H9 (cell line): Measurements from ENCODE around the gene PLXNA2. TPM values are rescaled to one million over a fixed set of nuclear protein-coding genes. Genes with fewer than 3 reads are reported as not detected.
A peak's percentile ranks its signal among the peaks of the same experiment; 100 is the strongest.

Experiments used
- DNase-seq: peaks from one replicate; pipeline ENCODE4 v3.0.0-alpha.2; 2017
- H2AFZ ChIP-seq: one replicate; pipeline ENCODE4 v1.6.1; 2013; ENCODE audit warnings: mild to moderate bottlenecking, low read length, control low read depth, moderate library complexity
- H2AK5ac ChIP-seq: 2 replicates; pipeline ENCODE4 v1.6.1; 2013; ENCODE audit warnings: low read length, control low read depth, mixed read lengths; ENCODE audit not compliant: insufficient read length
- H2BK120ac ChIP-seq: one replicate; pipeline ENCODE4 v1.6.1; 2013; ENCODE audit warnings: low read depth, mild to moderate bottlenecking, low read length, control low read depth, inconsistent platforms; ENCODE audit not compliant: poor library complexity, severe bottlenecking
- H2BK12ac ChIP-seq: 2 replicates; pipeline ENCODE4 v1.6.1; 2013; ENCODE audit warnings: low read length, control low read depth, mixed read lengths, low read depth; ENCODE audit not compliant: insufficient read length
- H2BK15ac ChIP-seq: 2 replicates; pipeline ENCODE4 v1.6.1; 2013; ENCODE audit warnings: low read depth, low read length, control low read depth
- H2BK20ac ChIP-seq: one replicate; pipeline ENCODE4 v1.6.1; 2013; ENCODE audit warnings: low read depth, mild to moderate bottlenecking, low read length, control low read depth, inconsistent platforms; ENCODE audit not compliant: poor library complexity, severe bottlenecking
- H2BK5ac ChIP-seq: 2 replicates; pipeline ENCODE4 v1.6.1; 2013; ENCODE audit warnings: low read length, control low read depth, mixed read lengths; ENCODE audit not compliant: insufficient read length
- H3K14ac ChIP-seq: 2 replicates; pipeline ENCODE4 v1.6.1; 2013; ENCODE audit warnings: low read length, control low read depth; ENCODE audit not compliant: insufficient read depth
- H3K18ac ChIP-seq: 2 replicates; pipeline ENCODE4 v1.6.1; 2013; ENCODE audit warnings: low read depth, mild to moderate bottlenecking, mixed read lengths, low read length, control low read depth; ENCODE audit not compliant: insufficient read length
- H3K23ac ChIP-seq: 2 replicates; pipeline ENCODE4 v1.6.1; 2013; ENCODE audit warnings: low read length, control low read depth, mixed read lengths, low read depth; ENCODE audit not compliant: insufficient read length
- H3K23me2 ChIP-seq: 2 replicates; pipeline ENCODE4 v1.6.1; 2013; ENCODE audit warnings: low read depth, mild to moderate bottlenecking, mixed read lengths, low read length, control low read depth; ENCODE audit not compliant: insufficient read length, poor library complexity, severe bottlenecking
- H3K27ac ChIP-seq: 2 replicates; pipeline ENCODE4 v1.5.1; 2013; ENCODE audit warnings: low read length, control low read depth, mixed read lengths, low read depth; ENCODE audit not compliant: insufficient read length
- H3K27me3 ChIP-seq: 2 replicates; pipeline ENCODE4 v1.6.1; 2013; ENCODE audit warnings: low read length, control low read depth, inconsistent platforms; ENCODE audit not compliant: insufficient read depth
- H3K4ac ChIP-seq: 2 replicates; pipeline ENCODE4 v1.6.1; 2013; ENCODE audit warnings: low read depth, mild to moderate bottlenecking, control low read depth, inconsistent platforms, low read length, moderate library complexity
- H3K4me1 ChIP-seq: 2 replicates; pipeline ENCODE4 v1.6.1; 2013; ENCODE audit warnings: low read length, control low read depth, inconsistent platforms; ENCODE audit not compliant: insufficient read depth
- H3K4me2 ChIP-seq: 2 replicates; pipeline ENCODE4 v1.6.1; 2013; ENCODE audit warnings: low read length, control low read depth, mixed read lengths; ENCODE audit not compliant: insufficient read length, insufficient read depth
- H3K56ac ChIP-seq: 2 replicates; pipeline ENCODE4 v1.6.1; 2013; ENCODE audit warnings: low read depth, mild to moderate bottlenecking, mixed read lengths, low read length, control low read depth; ENCODE audit not compliant: insufficient read length
- H3K79me1 ChIP-seq: 2 replicates; pipeline ENCODE4 v1.6.1; 2013; ENCODE audit warnings: low read depth, mild to moderate bottlenecking, moderate library complexity, low read length, control low read depth, inconsistent platforms; ENCODE audit not compliant: insufficient read depth, poor library complexity, severe bottlenecking
- H3K79me2 ChIP-seq: 2 replicates; pipeline ENCODE4 v1.6.1; 2013; ENCODE audit warnings: low read length, control low read depth, inconsistent platforms; ENCODE audit not compliant: insufficient read depth
- H3K9ac ChIP-seq: 2 replicates; pipeline ENCODE4 v1.6.1; 2013; ENCODE audit warnings: low read length, control low read depth, mixed read lengths; ENCODE audit not compliant: insufficient read length; ENCODE audit errors: extremely low read depth
- H3K9me3 ChIP-seq: one replicate; pipeline ENCODE4 v1.6.1; 2013; ENCODE audit warnings: low read depth, low read length, inconsistent platforms; ENCODE audit not compliant: control insufficient read depth
- H3T11ph ChIP-seq: one replicate; pipeline ENCODE4 v1.6.1; 2013; ENCODE audit warnings: mild to moderate bottlenecking, low read length, control low read depth, inconsistent platforms
- H4K20me1 ChIP-seq: one replicate; pipeline ENCODE4 v1.6.1; 2013; ENCODE audit not compliant: control insufficient read depth, insufficient read length, insufficient read depth
- H4K5ac ChIP-seq: 2 replicates; pipeline ENCODE4 v1.6.1; 2013; ENCODE audit warnings: low read depth, mild to moderate bottlenecking, mixed read lengths, low read length, control low read depth; ENCODE audit not compliant: insufficient read length
- H4K8ac ChIP-seq: replicated peaks from 2 replicates; pipeline ENCODE4 v1.6.1; 2013; ENCODE audit warnings: low read length, control low read depth, mixed read lengths, low read depth; ENCODE audit not compliant: insufficient read length
- H4K91ac ChIP-seq: 2 replicates; pipeline ENCODE4 v1.6.1; 2013; ENCODE audit warnings: low read depth, mild to moderate bottlenecking, moderate library complexity, mixed read lengths, low read length, control low read depth; ENCODE audit not compliant: insufficient read length
- H3K27ac Mint-ChIP-seq, 3 experiments: 2 replicates in 2 of 3; 3 replicates in 1 of 3; pipeline ENCODE4 v1.8.0; 2020 to 2021; ENCODE audit warnings: mixed read lengths in 3 of 3, mild to moderate bottlenecking in 1 of 3, moderate library complexity in 1 of 3
- H3K27me3 Mint-ChIP-seq: 2 replicates; pipeline ENCODE4 v1.8.0; 2021; ENCODE audit warnings: low read depth, mild to moderate bottlenecking, moderate library complexity, mixed read lengths
- H3K36me3 Mint-ChIP-seq, 3 experiments: 2 replicates in 2 of 3; 3 replicates in 1 of 3; pipeline ENCODE4 v1.8.0; 2020 to 2021; ENCODE audit warnings: low read depth in 3 of 3, mixed read lengths in 3 of 3; ENCODE audit not compliant: insufficient read depth in 1 of 3
- H3K4me1 Mint-ChIP-seq, 2 experiments: 2 replicates each; pipeline ENCODE4 v1.8.0; 2020; ENCODE audit warnings: mixed read lengths in 2 of 2
- H3K4me3 Mint-ChIP-seq, 2 experiments: 2 replicates in 1 of 2; 3 replicates in 1 of 2; pipeline ENCODE4 v1.8.0; 2020 to 2021; ENCODE audit warnings: mild to moderate bottlenecking in 2 of 2, mixed read lengths in 2 of 2, moderate library complexity in 1 of 2
- H3K9me3 Mint-ChIP-seq, 2 experiments: 2 replicates in 1 of 2; 3 replicates in 1 of 2; pipeline ENCODE4 v1.8.0; 2020; ENCODE audit warnings: mild to moderate bottlenecking in 2 of 2, mixed read lengths in 2 of 2, moderate library complexity in 1 of 2
- WGBS: extraction: QIAGEN DNeasy Blood & Tissue Kit; methylation state at CpG from one replicate; pipeline ENCODE4 v1.1.7; 2013; ENCODE audit warnings: missing lambda C conversion rate, low lambda C conversion rate, mixed read lengths; ENCODE audit not compliant: insufficient read length; ENCODE audit errors: extremely low coverage; 5-methylcytosine and 5-hydroxymethylcytosine counted together
- total RNA-seq: library from RNA; stranded (reverse); gene quantifications from 2 replicates; pipeline ENCODE4 v1.2.1, GENCODE V29; 2021
- TF ChIP-seq, protein P1 (sequence below): fragments of 200-600 bp; sonication (generic); conservative IDR thresholded peaks from 3 replicates; pipeline ENCODE4 v1.8.0; 2021; ENCODE audit warnings: antibody characterized with exemption, mild to moderate bottlenecking

The PLXNA2 gene
- total RNA-seq, 1 experiment from 2014 or later = 0.57 TPM

DNA sequence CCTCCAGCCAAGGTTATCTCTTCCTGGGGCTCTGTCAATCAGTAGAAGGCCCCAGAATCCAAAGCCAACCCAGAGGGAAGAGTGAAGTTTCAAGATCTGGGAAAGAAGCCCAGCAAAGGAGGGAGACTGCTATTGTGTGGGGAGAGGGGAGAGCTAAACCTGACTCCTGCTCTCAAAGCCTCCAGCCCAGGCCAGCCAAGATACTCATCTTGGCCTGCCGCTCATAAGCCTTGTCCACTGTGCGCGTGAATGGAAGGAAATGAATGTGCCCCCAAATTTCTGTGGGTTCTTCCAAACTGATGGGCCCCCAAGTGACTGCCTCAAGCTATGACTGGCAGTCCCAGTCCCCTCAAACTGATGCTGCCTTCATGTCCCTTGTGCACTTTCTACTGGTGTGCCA lies 2.0 kb downstream of the PLXNA2 start:
- Histone ChIP-seq H4K8ac (no peak overlapping the region), H3K4me1 (no peaks in the 10 kb centered on the region), H3K4me2 (no peak overlapping the region), H2BK15ac (no peak overlapping the region), H3K23me2 (peaks cover 19% of the 10 kb centered on the region), H3K27me3 (peaks cover 24% of the 10 kb centered on the region; the same call in 1 of the 2 replicates), H3K27ac (no peak overlapping the region), H2BK20ac (no peak overlapping the region), H3T11ph (no peak overlapping the region), H2BK5ac (no peak overlapping the region), H3K9me3 (no peaks in the 10 kb centered on the region), H3K9ac (no peak overlapping the region), H4K91ac (no peak overlapping the region), H3K14ac (no peak overlapping the region), H2AFZ (no peak overlapping the region), H4K5ac (no peak overlapping the region), H3K79me2 (no peaks in the 10 kb centered on the region), H3K79me1 (no peaks in the 10 kb centered on the region), H3K23ac (no peak overlapping the region), H2AK5ac (no peak overlapping the region), H2BK12ac (no peak overlapping the region), H4K20me1 (no peaks in the 10 kb centered on the region), H3K4ac (no peak overlapping the region), H3K56ac (no peak overlapping the region), H2BK120ac (no peak overlapping the region), H3K18ac (no peak overlapping the region)
- peak overlapping the region in 1 of 2 experiments; percentile 86; a peak in 3 of 5 replicates for H3K4me3 Mint-ChIP-seq
- TF ChIP-seq, protein P1, sequence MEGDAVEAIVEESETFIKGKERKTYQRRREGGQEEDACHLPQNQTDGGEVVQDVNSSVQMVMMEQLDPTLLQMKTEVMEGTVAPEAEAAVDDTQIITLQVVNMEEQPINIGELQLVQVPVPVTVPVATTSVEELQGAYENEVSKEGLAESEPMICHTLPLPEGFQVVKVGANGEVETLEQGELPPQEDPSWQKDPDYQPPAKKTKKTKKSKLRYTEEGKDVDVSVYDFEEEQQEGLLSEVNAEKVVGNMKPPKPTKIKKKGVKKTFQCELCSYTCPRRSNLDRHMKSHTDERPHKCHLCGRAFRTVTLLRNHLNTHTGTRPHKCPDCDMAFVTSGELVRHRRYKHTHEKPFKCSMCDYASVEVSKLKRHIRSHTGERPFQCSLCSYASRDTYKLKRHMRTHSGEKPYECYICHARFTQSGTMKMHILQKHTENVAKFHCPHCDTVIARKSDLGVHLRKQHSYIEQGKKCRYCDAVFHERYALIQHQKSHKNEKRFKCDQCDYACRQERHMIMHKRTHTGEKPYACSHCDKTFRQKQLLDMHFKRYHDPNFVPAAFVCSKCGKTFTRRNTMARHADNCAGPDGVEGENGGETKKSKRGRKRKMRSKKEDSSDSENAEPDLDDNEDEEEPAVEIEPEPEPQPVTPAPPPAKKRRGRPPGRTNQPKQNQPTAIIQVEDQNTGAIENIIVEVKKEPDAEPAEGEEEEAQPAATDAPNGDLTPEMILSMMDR = no peak
- H3K27me3 Mint-ChIP-seq = peaks cover 85% of the 10 kb centered on the region
- no peak overlapping the region for H3K27ac Mint-ChIP-seq
- H3K36me3 Mint-ChIP-seq = no peaks in the 10 kb centered on the region; a peak in 2 of 7 replicates
- no CpG with 5 or more reads among the region's 3 CpGs for WGBS
- H3K9me3 Mint-ChIP-seq = peaks cover 0 to 4% of the 10 kb centered on the region in 2 experiments; a peak in 1 of 5 replicates
- peaks cover 37 to 39% of the 10 kb centered on the region in 2 experiments for H3K4me1 Mint-ChIP-seq
- no peak for DNase-seq
